ENCODE measurements around the gene PRKN.

The PRKN gene

GRCh38 chr6:161549977-161550655 is 1177.5 kb downstream of the PRKN start:
- no peak for DNase-seq (ENCODE audit: low read depth in 2 of 2)

GRCh38 chr6:161548713-161549296 is 1178.8 kb downstream of the PRKN start:
- no peak for DNase-seq (ENCODE audit: low read depth in 2 of 2)

GRCh38 chr6:161547617-161548016 is 1179.9 kb downstream of the PRKN start:
- DNase-seq (ENCODE audit: low read depth in 2 of 2), result no peak

- no peak for DNase-seq (ENCODE audit: low read depth in 2 of 2)
Observed at GRCh38 chr6:161546632-161547031, 1180.9 kb downstream of the PRKN start.

- no peak for DNase-seq (ENCODE audit: low read depth in 2 of 2)
Observed at GRCh38 chr6:161545741-161546140, 1181.8 kb downstream of the PRKN start.

GRCh38 chr6:161544801-161545480 is 1182.6 kb downstream of the PRKN start:
- DNase-seq (ENCODE audit: low read depth in 2 of 2), result no peak

- DNase-seq (ENCODE audit: low read depth in 2 of 2), result no peak
Observed at GRCh38 chr6:161543684-161544309, 1183.8 kb downstream of the PRKN start.

- DNase-seq (ENCODE audit: low read depth in 2 of 2), result no peak
Observed at GRCh38 chr6:161542346-161542980, 1185.1 kb downstream of the PRKN start.

GRCh38 chr6:161540532-161540931 is 1187.0 kb downstream of the PRKN start:
- no peak for DNase-seq (ENCODE audit: low read depth in 2 of 2)

- no peak for DNase-seq (ENCODE audit: low read depth in 2 of 2)
Observed at GRCh38 chr6:161536224-161536630, 1191.3 kb downstream of the PRKN start.

GRCh38 chr6:161534264-161534873 is 1193.2 kb downstream of the PRKN start:
- DNase-seq (ENCODE audit: low read depth in 2 of 2), result no peak

- no peak for DNase-seq (ENCODE audit: low read depth in 2 of 2)
Observed at GRCh38 chr6:161533266-161533665, 1194.3 kb downstream of the PRKN start.

- DNase-seq (ENCODE audit: low read depth in 2 of 2), result no peak
Observed at GRCh38 chr6:161532536-161532935, 1195.0 kb downstream of the PRKN start.

GRCh38 chr6:161526794-161527193 is 1200.8 kb downstream of the PRKN start:
- no peak for DNase-seq (ENCODE audit: low read depth in 2 of 2)

GRCh38 chr6:161523362-161523761 is 1204.2 kb downstream of the PRKN start:
- DNase-seq (ENCODE audit: low read depth in 2 of 2), result no peak

GRCh38 chr6:161522276-161522675 is 1205.3 kb downstream of the PRKN start:
- DNase-seq (ENCODE audit: low read depth in 2 of 2), result no peak

- no peak for DNase-seq (ENCODE audit: low read depth in 2 of 2)
Observed at GRCh38 chr6:161511447-161512095, 1216.0 kb downstream of the PRKN start.

- DNase-seq (ENCODE audit: low read depth in 2 of 2), result no peak
Observed at GRCh38 chr6:161508341-161508740, 1219.2 kb downstream of the PRKN start.

GRCh38 chr6:161507375-161507774 is 1220.2 kb downstream of the PRKN start:
- no peak for DNase-seq (ENCODE audit: low read depth in 2 of 2)

- DNase-seq (ENCODE audit: low read depth in 2 of 2), result no peak
Observed at GRCh38 chr6:161503570-161503969, 1224.0 kb downstream of the PRKN start.

GRCh38 chr6:161498881-161499280 is 1228.7 kb downstream of the PRKN start:
- DNase-seq (ENCODE audit: low read depth in 2 of 2), result no peak
